Liver (tissue), 3 donors: ENCODE measurements around the gene HNRNPA2B1.

Experiments
- CTCF ChIP-seq: fragments of 150-350 bp; IDR thresholded peaks from 2 replicates; pipeline ENCODE4 v1.5.1; 2017; ENCODE audit warnings: improper control_type of control experiment, low read depth, low read length; ENCODE audit not compliant: missing input control
- EGR1 ChIP-seq, 2 donors: IDR thresholded peaks; 2 replicates each; pipeline ENCODE4 v1.6.1; 2016 to 2018; ENCODE audit warnings: antibody characterized with exemption in 2 of 2, low read depth in 2 of 2
- FOXA1 ChIP-seq: IDR thresholded peaks from 2 replicates; pipeline ENCODE4 v1.6.1; 2016; ENCODE audit warnings: antibody characterized with exemption
- FOXA2 ChIP-seq: IDR thresholded peaks from 2 replicates; pipeline ENCODE4 v1.6.1; 2016; ENCODE audit warnings: antibody characterized with exemption
- JUND ChIP-seq, 2 donors: IDR thresholded peaks; 2 replicates each; pipeline ENCODE4 v1.6.1; 2016; ENCODE audit warnings: antibody characterized with exemption in 2 of 2
- MAX ChIP-seq: IDR thresholded peaks from 2 replicates; pipeline ENCODE4 v1.6.1; 2016; ENCODE audit warnings: antibody characterized with exemption
- NR2F2 ChIP-seq: IDR thresholded peaks from 2 replicates; pipeline ENCODE4 v1.6.1; 2016; ENCODE audit warnings: antibody characterized with exemption
- RAD21 ChIP-seq, 2 donors: IDR thresholded peaks; 2 replicates each; pipeline ENCODE4 v1.6.1; 2016; ENCODE audit warnings: antibody characterized with exemption in 2 of 2, mild to moderate bottlenecking in 2 of 2
- REST ChIP-seq: IDR thresholded peaks from 2 replicates; pipeline ENCODE4 v1.6.1; 2016; ENCODE audit warnings: antibody characterized with exemption, mild to moderate bottlenecking
- RXRA ChIP-seq, 2 donors: IDR thresholded peaks; 2 replicates each; pipeline ENCODE4 v1.6.1; 2017 to 2018; ENCODE audit warnings: antibody characterized with exemption in 2 of 2, mild to moderate bottlenecking in 1 of 2
- TAF1 ChIP-seq: conservative IDR thresholded peaks from 2 replicates; pipeline ENCODE4 v1.6.1; 2016; ENCODE audit warnings: antibody characterized with exemption, mild to moderate bottlenecking
- YY1 ChIP-seq: IDR thresholded peaks from 2 replicates; pipeline ENCODE4 v1.6.1; 2016; ENCODE audit warnings: antibody characterized with exemption, mild to moderate bottlenecking
- ZBTB33 ChIP-seq: IDR thresholded peaks from 2 replicates; pipeline ENCODE4 v1.6.1; 2016; ENCODE audit warnings: antibody characterized with exemption
- donor health status: healthy.
- donor health status: healthy.

- TF ChIP-seq CTCF (no peak), MAX (no peak), RAD21 (IDR thresholded peaks at IDR 0.05) (no peak), FOXA2 (no peak), FOXA1 (no peak), YY1 (no peak), NR2F2 (no peak), ZBTB33 (no peak), RXRA (IDR thresholded peaks at IDR 0.05) (no peak), TAF1 (no peak), EGR1 (IDR thresholded peaks at IDR 0.05; ENCODE audit: low read depth in 2 of 2) (no peak), JUND (IDR thresholded peaks at IDR 0.05) (no peak), REST (no peak)
Observed at GRCh38 chr7:26197153-26198115, 3.1 kb downstream of the HNRNPA2B1 start.
